Stimulated activated CD4-positive, alpha-beta T cell treated with anti-CD3 and anti-CD28 coated beads, Interleukin-2, amount 100 ng/mL, for 4 hours (primary cell): Measurements from ENCODE around the gene BABAM1.

Experiments
- DNase-seq: peaks from one replicate; pipeline ENCODE4 v3.0.0-alpha.2; 2020; ENCODE audit warnings: low read depth

BABAM1 gene

GRCh38 chr19:17303940-17304267, 36.7 kb downstream of the BABAM1 start:
- no peak for DNase-seq

GRCh38 chr19:17304386-17305215, 37.4 kb downstream of the BABAM1 start:
- DNase-seq, result no peak

DNA sequence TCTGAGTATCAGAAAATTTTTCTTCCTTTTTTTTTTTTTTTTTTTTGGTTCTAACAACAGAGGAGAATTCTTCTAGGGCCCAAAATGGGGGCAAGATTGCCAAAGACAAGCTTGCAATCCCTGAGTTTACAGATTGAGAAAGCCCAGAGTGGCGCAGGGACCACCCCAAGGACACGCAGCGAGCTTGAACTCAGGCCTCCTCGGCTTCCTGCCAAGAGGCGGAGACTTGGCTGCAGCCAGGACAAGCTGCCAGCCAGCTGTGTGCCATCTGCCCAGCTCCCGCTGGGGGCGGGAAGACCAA, 37.9 kb downstream of the BABAM1 start:
- no peak for DNase-seq

- peak; percentile 88 for DNase-seq
These were observed 38.5 kb downstream of the BABAM1 start, which contains the start of gene MRPL34 for GRCh38 chr19:17305517-17306284. Gene MRPL34 (plus strand): TSS chr19:17305872. CDS start chr19:17305893, 21 bp downstream.

DNA sequence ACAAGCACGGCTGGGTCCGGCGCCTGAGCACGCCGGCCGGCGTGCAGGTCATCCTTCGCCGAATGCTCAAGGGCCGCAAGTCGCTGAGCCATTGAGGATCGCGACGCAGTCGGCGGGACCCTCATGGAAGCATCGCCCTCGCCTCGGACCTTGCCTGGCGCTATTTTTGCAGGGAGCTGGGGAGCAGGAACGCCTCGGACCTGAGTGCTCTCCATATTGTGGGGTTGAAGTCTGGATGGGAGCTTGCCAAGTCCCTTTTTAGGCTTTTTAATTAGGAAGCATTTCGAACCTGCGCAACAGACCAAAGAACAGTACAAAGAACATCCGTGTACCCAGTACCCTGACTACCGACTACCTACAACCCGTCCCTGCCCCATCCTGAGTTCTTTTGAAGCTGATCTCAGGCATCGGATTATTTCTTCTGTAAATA, 39.1 kb downstream of the BABAM1 start:
- DNase-seq, result no peak

- no peak for DNase-seq
These were observed 40.7 kb downstream of the BABAM1 start for GRCh38 chr19:17307876-17308377.

DNA sequence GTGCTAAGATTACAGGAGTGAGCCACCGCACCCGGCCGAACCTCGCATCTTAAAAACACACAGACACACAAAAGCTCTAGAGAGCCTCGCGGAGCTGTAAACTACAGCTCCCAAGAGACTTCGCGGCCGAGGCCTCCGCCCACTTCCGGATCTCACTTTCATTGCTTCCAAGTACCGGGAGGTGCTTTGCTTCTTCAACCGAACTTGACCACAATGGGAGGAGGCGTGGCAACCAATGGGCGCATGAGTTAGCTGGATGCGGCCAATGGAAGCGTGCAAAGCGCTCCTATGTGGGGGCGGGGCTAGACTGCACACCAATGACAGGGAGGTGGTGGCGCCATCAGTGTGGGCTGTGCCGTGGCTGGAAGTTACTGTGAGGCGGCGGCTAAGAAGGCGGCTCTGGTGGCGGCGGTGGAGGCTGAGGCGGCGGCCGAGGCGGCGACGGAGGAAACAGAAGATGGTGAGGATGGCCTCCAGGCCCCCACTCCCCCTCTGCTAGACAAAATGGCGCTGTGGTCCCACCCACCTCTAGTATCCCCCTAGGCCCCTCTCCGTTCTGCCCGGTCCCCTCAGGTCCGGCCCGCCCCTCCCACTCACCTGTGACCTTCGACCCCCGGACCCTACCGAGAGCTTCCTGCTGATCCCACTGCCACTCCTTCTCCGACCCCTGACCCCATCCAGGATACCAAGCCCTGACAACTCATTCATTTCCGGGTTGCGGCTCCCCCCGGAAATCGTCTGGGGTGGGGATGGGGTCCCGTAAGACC, 42.1 kb downstream of the BABAM1 start, which contains the start of gene DDA1:
Gene DDA1 (plus strand): TSS at position 366 of the 767 bp plus-strand sequence. CDS start 92 bp downstream, at position 458.
- peak; percentile 99 for DNase-seq

DNA sequence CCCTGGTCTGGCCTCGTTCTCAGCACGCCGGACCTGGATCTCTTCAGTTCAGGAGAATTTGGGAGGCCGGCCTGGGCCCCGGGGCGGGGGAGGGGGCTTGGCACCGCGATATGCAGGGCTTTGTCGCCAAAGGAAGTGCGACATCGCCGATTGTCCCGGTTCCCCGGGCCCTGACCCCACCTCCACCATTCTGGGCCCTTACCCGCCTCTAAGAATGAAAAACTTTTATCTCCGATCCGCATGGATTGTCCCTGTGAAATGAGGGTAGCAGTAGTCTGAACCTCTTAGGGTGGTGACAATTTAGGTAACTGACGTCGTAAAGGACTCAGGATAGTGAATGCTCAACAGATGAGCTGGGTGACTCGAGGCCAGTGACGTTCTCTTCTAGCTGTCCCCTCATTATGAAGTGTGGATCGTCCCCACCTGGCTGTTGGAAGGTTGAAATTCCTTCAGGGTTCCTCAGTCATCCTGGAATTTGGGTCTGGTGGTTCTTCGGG, 42.8 kb downstream of the BABAM1 start:
- DNase-seq, result no peak

GRCh38 chr19:17311455-17312188, 44.4 kb downstream of the BABAM1 start:
- DNase-seq, result no peak

- DNase-seq, result no peak
These were observed 45.2 kb downstream of the BABAM1 start for GRCh38 chr19:17312189-17313113.

- DNase-seq, result no peak
These were observed 46.9 kb downstream of the BABAM1 start for GRCh38 chr19:17314007-17314593.

DNA sequence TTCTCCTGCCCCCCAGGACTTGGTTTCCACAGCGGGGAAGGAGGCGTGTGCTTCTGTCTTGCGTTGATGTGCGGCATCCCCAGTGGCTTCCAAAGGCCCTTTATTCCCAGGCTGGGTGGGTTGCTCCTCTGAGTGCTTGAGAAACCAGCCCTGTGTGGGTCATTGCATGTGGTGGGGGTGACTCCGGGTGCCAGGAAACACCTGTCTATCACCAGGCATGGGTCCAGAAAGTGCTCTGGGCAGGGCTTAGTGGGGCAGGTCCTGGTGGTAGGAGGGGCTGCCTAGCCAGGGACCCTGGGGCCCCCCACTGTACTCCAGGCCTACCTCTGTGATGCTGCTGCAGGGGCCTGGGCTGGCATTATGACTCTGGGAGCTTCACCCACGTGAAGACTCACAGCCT, 51.7 kb downstream of the BABAM1 start:
- DNase-seq, result no peak

- no peak for DNase-seq
These were observed 52.4 kb downstream of the BABAM1 start for GRCh38 chr19:17319473-17320238.

GRCh38 chr19:17320435-17320834, 53.2 kb downstream of the BABAM1 start:
- no peak for DNase-seq

GRCh38 chr19:17321655-17322489, 54.6 kb downstream of the BABAM1 start:
- DNase-seq, result no peak

DNA sequence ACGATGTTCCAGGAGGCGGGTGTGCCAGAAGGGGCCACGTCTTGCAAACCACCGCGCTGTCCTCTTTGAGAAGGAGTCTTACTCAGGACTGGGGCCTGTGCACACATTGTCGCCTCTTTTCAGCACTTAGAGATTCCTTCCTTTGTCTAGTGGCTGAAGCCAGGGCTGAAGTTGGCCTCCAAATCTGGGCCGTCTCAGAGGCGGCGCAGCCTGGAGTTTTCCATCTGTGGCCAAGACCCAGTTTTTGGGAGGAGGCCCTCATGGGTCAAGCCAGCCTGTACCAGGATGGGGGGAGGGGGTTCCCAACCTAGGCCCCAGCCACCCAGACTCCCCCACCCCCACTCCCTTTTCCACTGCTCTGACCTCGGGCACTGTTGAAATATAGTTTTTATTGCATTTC, 55.6 kb downstream of the BABAM1 start:
- DNase-seq, result no peak

- DNase-seq, result no peak
These were observed 56.2 kb downstream of the BABAM1 start for GRCh38 chr19:17323300-17323963.

DNA sequence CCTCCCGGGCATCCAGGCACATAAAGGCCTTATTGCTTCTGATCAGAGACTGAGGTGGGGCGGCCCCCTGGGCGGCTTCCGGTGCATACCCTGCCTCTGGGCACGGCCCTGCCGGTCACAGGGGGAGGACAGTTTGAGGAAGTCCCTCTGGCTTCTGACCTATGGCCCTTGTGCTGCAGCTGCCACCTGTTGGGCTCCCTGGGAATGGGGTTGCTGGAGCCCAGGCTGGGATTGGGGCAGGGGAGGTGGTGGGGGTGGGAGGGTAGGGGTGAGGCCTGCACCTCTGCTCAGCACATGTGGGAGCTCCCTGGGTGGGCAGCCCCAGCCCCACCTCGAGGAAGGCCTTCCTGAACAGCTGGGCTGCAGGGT, 56.7 kb downstream of the BABAM1 start:
- DNase-seq, result no peak
